Loucy (cell line): ENCODE results near the gene OR4D10.

Experiments
- EZH2phosphoT487 ChIP-seq: fragments of 200-600 bp; IDR thresholded peaks from 2 replicates; pipeline ENCODE4 v1.6.1; 2018; ENCODE audit warnings: antibody characterized with exemption, mild to moderate bottlenecking, moderate library complexity, borderline replicate concordance
- TF ChIP-seq, protein P1 (sequence below): fragments of 200-600 bp; sonication (generic); conservative IDR thresholded peaks from 2 replicates; pipeline ENCODE4 v1.5.1; 2014; ENCODE audit warnings: mild to moderate bottlenecking, antibody characterized with exemption, low read length

GRCh38 chr11:59503276-59503675 is 30.2 kb downstream of the OR4D10 start, which contains the start of gene OR4D11:
- TF ChIP-seq, protein P1, sequence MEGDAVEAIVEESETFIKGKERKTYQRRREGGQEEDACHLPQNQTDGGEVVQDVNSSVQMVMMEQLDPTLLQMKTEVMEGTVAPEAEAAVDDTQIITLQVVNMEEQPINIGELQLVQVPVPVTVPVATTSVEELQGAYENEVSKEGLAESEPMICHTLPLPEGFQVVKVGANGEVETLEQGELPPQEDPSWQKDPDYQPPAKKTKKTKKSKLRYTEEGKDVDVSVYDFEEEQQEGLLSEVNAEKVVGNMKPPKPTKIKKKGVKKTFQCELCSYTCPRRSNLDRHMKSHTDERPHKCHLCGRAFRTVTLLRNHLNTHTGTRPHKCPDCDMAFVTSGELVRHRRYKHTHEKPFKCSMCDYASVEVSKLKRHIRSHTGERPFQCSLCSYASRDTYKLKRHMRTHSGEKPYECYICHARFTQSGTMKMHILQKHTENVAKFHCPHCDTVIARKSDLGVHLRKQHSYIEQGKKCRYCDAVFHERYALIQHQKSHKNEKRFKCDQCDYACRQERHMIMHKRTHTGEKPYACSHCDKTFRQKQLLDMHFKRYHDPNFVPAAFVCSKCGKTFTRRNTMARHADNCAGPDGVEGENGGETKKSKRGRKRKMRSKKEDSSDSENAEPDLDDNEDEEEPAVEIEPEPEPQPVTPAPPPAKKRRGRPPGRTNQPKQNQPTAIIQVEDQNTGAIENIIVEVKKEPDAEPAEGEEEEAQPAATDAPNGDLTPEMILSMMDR = no peak
- no peak for TF ChIP-seq EZH2phosphoT487
